ENCODE measurements around the gene KLF9.

KLF9 gene

GRCh38 chr9:70413799-70414775 lies at the start of gene KLF9:
TSS of gene KLF9 (minus strand) at chr9:70414657. CDS start at chr9:70413363, 1,294 bp downstream.
- H3K4me3 ChIP-seq (ENCODE audit: low read depth, low read length): peak within 1 kb of the TSS; percentile 63

DNA sequence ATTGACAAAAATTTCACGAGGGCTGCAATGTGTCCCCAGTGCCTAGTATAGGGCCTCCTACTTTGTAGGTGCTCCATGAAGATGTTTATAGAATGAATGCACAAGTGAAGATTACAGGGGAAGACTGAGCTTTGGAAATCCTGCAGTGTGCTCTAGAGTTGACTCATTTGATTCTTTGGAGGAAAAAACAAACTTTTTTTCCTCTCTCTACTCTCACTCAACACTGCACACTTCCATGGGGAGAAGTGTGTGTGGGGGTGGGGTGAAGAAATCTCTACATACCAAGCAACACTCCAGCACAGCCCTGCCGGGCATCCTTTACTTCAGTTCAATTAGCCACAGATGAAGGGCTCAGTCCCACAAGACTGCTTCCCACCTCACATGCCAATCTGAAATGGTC lies 49.4 kb upstream of the KLF9 start:
- H3K4me3 ChIP-seq (ENCODE audit: low read depth, low read length): no peak overlapping the region

DNA sequence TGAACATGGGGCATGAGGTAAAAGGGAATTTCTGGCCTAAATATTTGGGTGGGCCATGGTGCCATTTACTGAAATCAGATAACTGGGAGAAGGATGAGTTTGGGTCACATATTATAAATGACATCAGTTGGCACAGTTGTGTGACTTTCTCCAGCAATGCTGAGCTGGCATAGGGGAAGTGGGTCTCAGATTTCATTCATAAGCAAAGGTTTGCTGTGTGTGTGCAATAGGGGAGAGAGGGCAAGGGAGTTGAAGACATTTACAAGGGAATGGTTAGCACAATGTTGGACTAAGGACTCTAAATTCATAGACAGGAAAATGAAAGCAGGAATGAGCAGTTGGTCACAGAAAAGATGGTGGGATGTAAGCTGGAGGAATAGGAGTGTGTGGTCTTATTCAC lies 47.8 kb upstream of the KLF9 start:
- no peak overlapping the region for H3K4me3 ChIP-seq (ENCODE audit: low read depth, low read length)

DNA sequence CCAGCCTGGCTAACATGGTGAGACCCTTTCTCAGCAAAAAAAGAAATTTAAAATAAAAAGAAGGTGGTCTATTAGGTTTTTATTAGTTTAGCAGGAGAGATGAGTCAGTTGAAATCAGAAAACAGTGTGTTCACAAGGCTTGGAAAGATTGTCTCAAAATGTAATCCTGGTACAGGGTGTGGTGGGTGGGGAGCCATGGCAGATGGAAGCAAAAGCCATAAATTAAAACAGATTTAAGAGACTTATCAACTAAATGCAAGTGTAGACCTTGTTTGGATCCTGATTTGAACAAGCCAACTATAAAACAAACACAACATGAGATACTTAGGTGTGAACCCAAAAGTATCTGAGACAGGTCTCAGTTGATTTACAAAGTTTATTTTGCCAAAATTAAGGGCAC lies 42.8 kb upstream of the KLF9 start:
- H3K4me3 ChIP-seq (ENCODE audit: low read depth, low read length): no peak overlapping the region

DNA sequence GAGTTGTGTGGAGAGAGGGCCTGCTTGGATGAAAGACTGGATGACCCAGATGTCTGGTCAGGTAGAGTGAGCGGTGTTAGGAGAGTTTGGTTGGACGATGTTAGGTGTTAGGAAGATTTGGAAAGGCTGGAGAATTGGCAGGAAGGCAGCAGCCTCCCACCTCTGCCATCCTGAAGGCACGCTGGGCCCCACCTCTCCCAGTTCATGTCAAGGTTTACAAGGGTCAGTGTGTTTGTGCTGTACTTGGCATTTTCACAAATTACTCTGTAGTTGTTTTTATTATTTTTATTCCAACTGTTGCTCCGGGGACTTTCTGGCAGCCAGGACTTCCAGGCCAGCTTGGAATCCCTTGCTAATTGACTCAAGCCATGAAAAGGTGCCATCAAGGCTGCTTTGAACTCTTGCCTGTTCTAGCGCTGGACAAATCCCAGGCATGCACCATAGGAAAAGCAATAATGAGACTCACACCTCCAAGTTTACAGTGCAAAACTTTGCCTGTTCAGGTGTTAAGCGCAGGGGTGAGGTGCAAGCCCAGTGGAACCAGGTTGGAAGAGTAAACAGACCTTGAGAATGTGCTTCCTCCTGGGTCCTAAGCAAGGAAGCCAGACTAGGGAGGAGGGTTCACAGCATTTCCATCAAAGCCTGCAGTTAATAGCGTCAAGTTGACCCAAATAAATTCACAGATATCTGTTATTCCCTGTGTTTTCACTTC lies 41.7 kb upstream of the KLF9 start:
- H3K4me3 ChIP-seq (ENCODE audit: low read depth, low read length): no peak overlapping the region

DNA sequence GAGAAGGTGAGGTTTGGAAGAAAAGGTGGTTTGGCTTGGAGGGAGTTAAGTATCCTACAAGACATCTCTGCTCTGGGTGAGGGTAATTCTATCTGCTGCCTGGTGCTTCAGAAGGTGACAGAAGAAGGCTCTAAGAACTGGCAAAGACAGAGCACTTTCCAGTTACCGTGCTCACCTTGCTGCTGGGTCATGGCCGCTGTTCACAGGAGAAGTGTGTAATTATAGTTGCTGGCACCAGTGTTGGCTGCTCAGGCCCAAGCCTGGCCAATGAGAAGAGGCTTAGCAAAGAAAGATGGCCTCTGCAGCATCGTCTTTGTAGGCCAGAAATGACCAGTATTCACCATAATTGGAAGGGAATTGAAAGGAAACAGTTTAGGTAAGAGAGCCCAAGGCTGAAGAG lies 37.9 kb upstream of the KLF9 start:
- no peak overlapping the region for H3K4me3 ChIP-seq (ENCODE audit: low read depth, low read length)

GRCh38 chr9:70451765-70452164 lies 37.3 kb upstream of the KLF9 start:
- H3K4me3 ChIP-seq (ENCODE audit: low read depth, low read length): no peak overlapping the region

- H3K4me3 ChIP-seq (ENCODE audit: low read depth, low read length): no peak overlapping the region
Observed at GRCh38 chr9:70450738-70451137, 36.3 kb upstream of the KLF9 start.

DNA sequence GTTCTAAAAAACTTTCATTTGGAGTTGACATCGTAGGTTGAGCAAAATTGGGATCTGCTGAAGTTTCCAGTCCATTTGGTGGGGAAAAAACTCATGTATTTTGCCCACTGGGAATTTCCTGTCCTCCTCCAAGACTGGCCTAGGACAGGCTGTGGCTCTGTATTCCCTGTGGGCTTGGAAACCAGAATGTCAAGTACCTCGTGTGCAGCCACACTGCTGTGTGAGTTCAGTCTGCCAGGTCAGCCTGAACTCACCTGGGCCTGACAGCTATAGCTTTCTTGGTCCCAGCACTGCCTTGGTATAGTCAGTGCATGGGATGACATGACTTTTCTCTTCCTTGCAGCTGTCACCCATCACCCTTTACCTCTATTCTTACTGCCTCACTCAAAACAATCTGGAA lies 35.0 kb upstream of the KLF9 start:
- no peak overlapping the region for H3K4me3 ChIP-seq (ENCODE audit: low read depth, low read length)

DNA sequence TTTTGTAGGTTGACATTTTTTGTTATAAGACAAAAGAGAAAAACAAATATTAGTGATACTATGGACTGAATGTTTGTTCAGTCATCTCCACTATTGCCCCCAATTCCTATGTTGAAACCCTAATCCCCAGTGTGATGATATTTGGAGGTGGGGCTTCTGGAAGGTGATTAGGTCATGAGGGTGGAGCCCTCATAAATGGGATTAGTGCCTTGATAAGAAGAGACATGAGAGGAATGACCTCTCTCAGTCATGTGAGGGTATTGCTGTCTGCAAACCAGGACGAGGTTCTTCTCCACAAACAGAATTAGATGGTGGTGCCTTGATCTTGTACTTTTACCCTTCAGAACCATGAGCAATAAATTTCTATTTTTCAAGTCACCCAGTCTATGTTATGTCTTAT lies 34.5 kb upstream of the KLF9 start:
- no peak overlapping the region for H3K4me3 ChIP-seq (ENCODE audit: low read depth, low read length)

DNA sequence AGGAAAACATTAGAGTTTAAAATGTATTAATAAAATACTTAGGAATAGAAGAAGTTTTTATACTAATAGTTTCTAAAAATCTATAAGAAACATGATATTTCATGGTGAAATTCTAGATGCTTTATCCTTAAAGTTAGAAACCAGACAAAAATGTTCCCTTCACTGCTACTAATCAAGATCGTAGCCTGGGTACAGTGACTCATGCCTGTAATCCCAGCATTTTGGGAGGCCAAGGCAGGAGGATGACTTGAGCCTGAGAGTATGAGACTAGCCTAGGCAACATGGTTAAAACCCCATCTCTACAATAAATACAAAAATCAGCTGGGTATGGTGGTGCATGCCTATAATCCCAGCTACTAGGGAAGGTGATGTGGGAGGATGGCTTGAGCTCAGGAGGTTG lies 30.4 kb upstream of the KLF9 start:
- no peak overlapping the region for H3K4me3 ChIP-seq (ENCODE audit: low read depth, low read length)

GRCh38 chr9:70442328-70442848 lies 27.9 kb upstream of the KLF9 start:
- H3K4me3 ChIP-seq (ENCODE audit: low read depth, low read length): no peak overlapping the region

GRCh38 chr9:70441622-70442021 lies 27.2 kb upstream of the KLF9 start:
- no peak overlapping the region for H3K4me3 ChIP-seq (ENCODE audit: low read depth, low read length)

DNA sequence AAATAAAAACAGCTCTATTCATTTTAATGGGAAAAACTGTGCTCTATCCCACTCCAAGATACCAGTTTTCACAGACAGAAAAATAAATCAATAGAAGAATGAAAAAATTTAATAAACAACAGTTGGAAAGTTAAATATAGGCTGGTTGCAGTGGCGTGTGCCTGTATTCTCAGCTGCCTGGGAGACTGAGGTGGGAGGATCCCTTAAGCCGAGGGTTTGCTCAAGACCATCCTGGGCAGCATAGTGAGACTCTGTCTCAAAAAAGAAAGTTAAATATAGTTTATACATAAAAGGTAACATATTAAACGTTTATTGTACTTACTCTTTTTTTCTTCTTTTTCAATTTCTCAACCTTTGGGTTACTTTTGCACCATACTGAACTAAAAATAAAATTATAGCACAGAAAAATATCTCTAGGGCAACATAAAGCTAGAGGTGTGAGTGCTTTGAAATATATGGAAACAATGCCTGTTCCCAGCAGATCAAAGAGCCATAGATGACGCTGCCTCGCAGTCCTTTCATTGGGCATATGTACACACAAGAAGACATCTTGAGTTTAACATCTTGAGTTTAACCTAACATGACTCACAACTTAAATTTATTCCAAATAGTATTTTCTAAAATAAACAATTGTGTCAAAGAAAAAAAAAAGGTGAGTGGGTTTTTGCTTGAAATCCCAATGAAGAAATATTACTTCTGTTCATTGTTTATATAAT lies 25.7 kb upstream of the KLF9 start:
- H3K4me3 ChIP-seq (ENCODE audit: low read depth, low read length): no peak overlapping the region

DNA sequence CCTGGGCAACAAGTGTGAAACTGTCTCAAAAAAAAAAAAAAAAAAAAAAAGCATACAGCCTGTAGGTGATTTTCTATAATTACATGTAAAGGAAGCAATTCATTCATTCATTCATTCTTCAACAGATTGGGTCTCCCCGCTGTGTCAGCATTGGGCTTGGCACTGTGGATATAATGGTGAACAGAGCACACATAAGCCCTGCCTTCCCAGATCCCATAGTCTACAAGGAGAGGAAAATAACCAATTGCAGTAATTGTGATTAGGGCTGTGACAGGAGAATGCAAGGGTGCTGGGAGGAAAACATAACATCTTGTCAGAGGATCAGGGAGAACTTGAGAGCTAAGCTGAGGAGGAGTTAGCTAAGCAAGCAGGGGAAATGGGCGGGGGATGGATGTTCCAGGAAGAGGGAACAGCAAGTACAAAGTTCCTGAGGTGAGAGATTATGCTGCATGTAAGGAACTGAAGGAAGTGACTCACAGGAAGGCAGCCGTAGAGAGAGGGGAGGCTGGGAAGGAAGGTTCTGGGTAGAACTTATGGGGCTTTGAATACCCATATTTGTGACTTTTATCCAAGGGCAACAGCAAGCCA lies 24.0 kb upstream of the KLF9 start:
- no peak overlapping the region for H3K4me3 ChIP-seq (ENCODE audit: low read depth, low read length)

DNA sequence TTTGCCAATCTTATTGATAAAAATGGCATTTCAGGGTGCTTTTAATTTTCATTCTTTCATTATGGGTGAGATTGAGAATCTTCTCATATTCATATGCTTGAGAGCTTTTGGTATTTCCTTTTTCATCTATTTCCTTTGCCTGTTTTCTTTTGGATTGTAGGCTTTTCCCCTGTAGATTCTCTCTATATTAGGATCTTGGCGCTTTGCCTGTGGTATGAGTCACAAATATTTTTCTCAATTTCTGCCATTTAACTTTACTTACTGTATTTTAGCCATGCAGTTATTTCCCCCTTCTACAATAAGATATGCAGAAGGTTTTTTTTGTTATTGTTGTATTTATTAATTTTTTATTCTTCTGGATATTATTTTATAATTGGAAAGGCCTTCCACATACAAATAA lies 21.5 kb upstream of the KLF9 start:
- H3K4me3 ChIP-seq (ENCODE audit: low read depth, low read length): no peak overlapping the region

GRCh38 chr9:70429899-70430298 lies 15.4 kb upstream of the KLF9 start:
- no peak overlapping the region for H3K4me3 ChIP-seq (ENCODE audit: low read depth, low read length)

DNA sequence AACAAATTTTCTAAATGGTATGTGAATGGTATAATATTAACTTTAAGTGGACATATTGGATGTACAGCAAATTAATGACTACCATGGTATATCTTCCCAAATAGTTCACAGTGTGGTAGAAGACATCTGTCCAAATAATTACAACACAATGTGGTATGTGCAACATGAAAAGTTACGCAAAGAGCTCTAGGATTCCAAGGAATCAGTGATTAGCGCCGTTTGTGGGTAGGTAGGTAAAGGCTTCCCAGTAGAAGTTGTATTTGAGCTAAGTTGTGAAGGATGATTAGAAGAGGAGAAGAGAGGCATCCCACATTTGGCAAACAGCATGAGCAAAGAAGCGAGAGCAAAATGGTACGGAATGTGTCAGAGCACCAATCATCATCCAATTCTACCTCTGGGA lies 14.3 kb upstream of the KLF9 start:
- no peak overlapping the region for H3K4me3 ChIP-seq (ENCODE audit: low read depth, low read length)

DNA sequence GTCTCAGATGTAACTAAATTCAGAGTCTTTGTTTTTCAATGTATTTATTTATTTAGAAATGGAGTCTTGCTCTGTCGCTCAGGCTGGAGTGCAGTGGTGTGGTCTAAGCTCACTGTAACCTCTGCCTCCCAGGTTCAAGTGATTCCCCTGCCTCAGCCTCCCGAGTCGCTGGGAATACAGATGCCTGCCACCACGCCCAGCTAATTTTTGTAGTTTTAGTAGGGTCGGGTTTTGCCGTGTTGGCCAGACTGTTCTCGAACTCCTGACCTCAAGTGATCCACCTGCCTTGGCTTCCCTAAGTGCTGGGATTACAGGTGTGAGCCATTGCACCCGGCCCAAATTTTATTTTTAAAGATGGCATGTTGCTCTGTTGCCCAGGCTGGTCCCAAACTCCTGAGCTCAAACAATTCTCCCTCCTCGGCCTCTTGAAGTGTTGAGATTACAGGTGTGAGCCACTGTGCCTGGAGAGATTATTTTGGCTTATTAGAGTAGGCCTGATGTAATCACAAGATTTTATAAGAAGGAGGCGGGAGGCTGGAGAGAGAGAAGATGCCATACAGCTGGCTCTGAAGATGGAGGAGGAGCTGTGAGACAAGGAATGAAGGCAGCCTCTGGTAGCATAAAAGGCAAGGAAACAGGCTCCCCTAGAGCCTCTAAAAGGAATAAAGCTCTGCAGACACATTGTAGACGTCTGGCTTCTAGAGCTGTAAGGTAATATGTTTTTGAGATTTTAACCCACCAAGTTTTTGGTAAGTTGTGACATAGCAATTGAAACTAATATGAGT lies 12.9 kb upstream of the KLF9 start:
- no peak overlapping the region for H3K4me3 ChIP-seq (ENCODE audit: low read depth, low read length)

- no peak overlapping the region for H3K4me3 ChIP-seq (ENCODE audit: low read depth, low read length)
Observed at GRCh38 chr9:70425192-70425591, 10.7 kb upstream of the KLF9 start.
